CD4-positive, alpha-beta T cell (primary cell): Measurements from ENCODE around the gene TMEM87B. TPM values are rescaled to one million over a fixed set of nuclear protein-coding genes. Genes with fewer than 3 reads are reported as not detected.

Experiments
- ATAC-seq: fragments of 200-7000 bp; cut with Tn5 transposase; one replicate; pipeline ENCODE4 v1.10.0; 2022; ENCODE audit warnings: mild to moderate bottlenecking; ENCODE audit not compliant: poor library complexity
- CTCF ChIA-PET: fragments of 350-600 bp; sonication (Branson Sonifier 250); formaldehyde crosslinking; loops from one replicate; lab custom pipeline; 2021; ENCODE audit warnings: antibody characterized with exemption, inconsistent platforms; lab: Charles Lee
- POLR2A ChIA-PET: fragments of 350-600 bp; sonication (Branson Sonifier 250); formaldehyde crosslinking; loops from one replicate; lab custom pipeline; 2021; ENCODE audit warnings: antibody characterized with exemption, inconsistent platforms; lab: Charles Lee
- DNase-seq, 14 experiments: peaks; one replicate each; pipeline ENCODE4 v3.0.0-alpha.2; 2013 to 2020; ENCODE audit warnings: mixed read lengths in 2 of 14
- H3K27ac ChIP-seq, 2 donors: one replicate each; pipeline versions ENCODE4 v1.5.1 to v1.7.0; 2013; ENCODE audit warnings: low read length in 2 of 2, low read depth in 1 of 2, mild to moderate bottlenecking in 1 of 2
- H3K27me3 ChIP-seq, 2 experiments: 1 replicate in 1 of 2; 2 replicates in 1 of 2; pipeline versions ENCODE4 v1.6.1 to v1.7.0; 2013; ENCODE audit warnings: low read length in 2 of 2, control low read depth in 1 of 2, mild to moderate bottlenecking in 1 of 2, moderate library complexity in 1 of 2; ENCODE audit not compliant: insufficient read depth in 2 of 2, control insufficient read depth in 1 of 2
- H3K36me3 ChIP-seq: one replicate; pipeline ENCODE4 v1.6.1; 2013; ENCODE audit warnings: low read length, control low read depth; ENCODE audit not compliant: insufficient read depth
- H3K4me1 ChIP-seq: one replicate; pipeline ENCODE4 v1.6.1; 2013; ENCODE audit warnings: low read length, control low read depth; ENCODE audit not compliant: insufficient read depth
- H3K4me3 ChIP-seq: one replicate; pipeline ENCODE4 v1.5.1; 2013; ENCODE audit warnings: mild to moderate bottlenecking, low read length, moderate library complexity
- H3K9me3 ChIP-seq, 2 experiments: 1 replicate in 1 of 2; 2 replicates in 1 of 2; pipeline versions ENCODE4 v1.6.1 to v1.7.0; 2013; ENCODE audit warnings: low read length in 2 of 2, mild to moderate bottlenecking in 2 of 2, control low read depth in 1 of 2, moderate library complexity in 1 of 2; ENCODE audit not compliant: control insufficient read depth in 1 of 2, insufficient read depth in 1 of 2
- H3K27ac Mint-ChIP-seq: one replicate; pipeline ENCODE4 v1.8.0; 2020; ENCODE audit warnings: mixed read lengths
- H3K27me3 Mint-ChIP-seq: one replicate; pipeline ENCODE4 v1.8.0; 2021; ENCODE audit warnings: mixed read lengths
- H3K36me3 Mint-ChIP-seq: one replicate; pipeline ENCODE4 v1.8.0; 2021; ENCODE audit warnings: low read depth, mixed read lengths
- H3K4me1 Mint-ChIP-seq: one replicate; pipeline ENCODE4 v1.8.0; 2021; ENCODE audit warnings: low read depth, mixed read lengths
- H3K4me3 Mint-ChIP-seq: one replicate; pipeline ENCODE4 v1.8.0; 2020; ENCODE audit warnings: mild to moderate bottlenecking, mixed read lengths
- H3K9me3 Mint-ChIP-seq: one replicate; pipeline ENCODE4 v1.8.0; 2020; ENCODE audit warnings: mixed read lengths
- CTCF ChIP-seq: fragments of 200-600 bp; IDR thresholded peaks from one replicate; pipeline ENCODE4 v1.8.0; 2022; ENCODE audit warnings: antibody characterized with exemption, mild to moderate bottlenecking
- intact Hi-C, 2 experiments: fragments of 100-400 bp; cut with DNase I in 1 of 2; cut with micrococcal nuclease in 1 of 2; formaldehyde crosslinking; loops; one replicate each; pipeline versions ENCODE4 v1.15.1 to v1.9.0; 2023 to 2025; cut with DNase I, micrococcal nuclease
- total RNA-seq, 174 experiments: library from RNA in 2 of 174; stranded (reverse) in 2 of 174; gene quantifications; one replicate each; pipeline ENCODE4 v1.2.3 and lab custom pipeline; 2021 to 2026

TMEM87B gene
- total RNA-seq, 2 experiments from 2014 or later: 8.9 to 12.1 TPM

- H3K4me1 ChIP-seq: no peaks in the 10 kb centered on the region
- H3K9me3 ChIP-seq: peaks cover 0 to 5% of the 10 kb centered on the region in 2 experiments
- intact Hi-C loops: no loop called here
- CTCF ChIA-PET: no interaction called here
- no peaks in the 10 kb centered on the region for H3K36me3 ChIP-seq
- H3K4me3 ChIP-seq: no peak overlapping the region
- Mint-ChIP-seq H3K36me3 (no peaks in the 10 kb centered on the region), H3K9me3 (no peaks in the 10 kb centered on the region), H3K4me1 (no peaks in the 10 kb centered on the region), H3K27ac (no peak overlapping the region), H3K4me3 (no peak overlapping the region), H3K27me3 (no peaks in the 10 kb centered on the region)
- TF ChIP-seq CTCF: no peak
- ATAC-seq (no peak), DNase-seq (no peak)
- H3K27ac ChIP-seq: no peak overlapping the region
- POLR2A ChIA-PET: no interaction called here
- no peaks in the 10 kb centered on the region for H3K27me3 ChIP-seq
Observed at GRCh38 chr2:112024896-112025491, 30.1 kb upstream of the TMEM87B start.

- no peaks in the 10 kb centered on the region for H3K27me3 ChIP-seq
- DNase-seq (no peak), ATAC-seq (no peak)
- no peak overlapping the region for H3K4me3 Mint-ChIP-seq
- H3K4me1 Mint-ChIP-seq: no peaks in the 10 kb centered on the region
- H3K27ac ChIP-seq: no peak overlapping the region
- no peaks in the 10 kb centered on the region for H3K9me3 Mint-ChIP-seq
- no peaks in the 10 kb centered on the region for H3K4me1 ChIP-seq
- CTCF ChIA-PET: no interaction called here
- H3K27me3 Mint-ChIP-seq: no peaks in the 10 kb centered on the region
- H3K9me3 ChIP-seq: peaks cover 0 to 5% of the 10 kb centered on the region in 2 experiments
- H3K36me3 Mint-ChIP-seq: no peaks in the 10 kb centered on the region
- TF ChIP-seq CTCF: no peak
- intact Hi-C loops: no loop called here
- POLR2A ChIA-PET: no interaction called here
- no peaks in the 10 kb centered on the region for H3K36me3 ChIP-seq
- H3K4me3 ChIP-seq: no peak overlapping the region
- H3K27ac Mint-ChIP-seq: no peak overlapping the region
Observed at GRCh38 chr2:112026509-112026908, 28.6 kb upstream of the TMEM87B start.

- Histone ChIP-seq H3K36me3 (no peaks in the 10 kb centered on the region), H3K27me3 (no peaks in the 10 kb centered on the region), H3K4me1 (no peaks in the 10 kb centered on the region), H3K27ac (no peak overlapping the region), H3K4me3 (no peak overlapping the region), H3K9me3 (peaks cover 0 to 5% of the 10 kb centered on the region in 2 experiments)
- ChIA-PET POLR2A (no interaction called here), CTCF (no interaction called here)
- no peaks in the 10 kb centered on the region for H3K4me1 Mint-ChIP-seq
- no peak overlapping the region for H3K27ac Mint-ChIP-seq
- no peak for TF ChIP-seq CTCF
- H3K9me3 Mint-ChIP-seq: no peaks in the 10 kb centered on the region
- no peaks in the 10 kb centered on the region for H3K27me3 Mint-ChIP-seq
- no peak for DNase-seq
- intact Hi-C loops: no loop called here
- H3K36me3 Mint-ChIP-seq: no peaks in the 10 kb centered on the region
- ATAC-seq: no peak
- H3K4me3 Mint-ChIP-seq: no peak overlapping the region
Observed at GRCh38 chr2:112027767-112028166, 27.3 kb upstream of the TMEM87B start.
